HG02798 (cell line): ENCODE results near the gene PRR16.
"Not testable (repeated sequence)": the region's sequence is repeated elsewhere in the genome, so short reads cannot be mapped to it uniquely, and the experiment has no call there.

Source experiments
- ATAC-seq: cut with Tn5 transposase; IDR thresholded peaks from one replicate; pipeline ENCODE4 v1.9.1; 2021; ENCODE audit warnings: mild to moderate bottlenecking; ENCODE audit not compliant: unreplicated experiment, poor library complexity

The PRR16 gene

GRCh38 chr5:120702817-120703538 is 238.9 kb downstream of the PRR16 start:
- ATAC-seq: not testable (repeated sequence)

- ATAC-seq: no peak
These were observed 240.0 kb downstream of the PRR16 start for GRCh38 chr5:120703918-120704587.

- ATAC-seq: no peak
These were observed 242.8 kb downstream of the PRR16 start for GRCh38 chr5:120706877-120707276.

GRCh38 chr5:120717381-120717780 is 253.3 kb downstream of the PRR16 start:
- ATAC-seq: no peak

- no peak for ATAC-seq
These were observed 266.1 kb downstream of the PRR16 start for GRCh38 chr5:120730214-120730613.

GRCh38 chr5:120734033-120734432 is 269.9 kb downstream of the PRR16 start:
- ATAC-seq: no peak

GRCh38 chr5:120735076-120735475 is 271.0 kb downstream of the PRR16 start:
- ATAC-seq: no peak
